HFFc6 (cell line): ENCODE results near the gene APOL6. TPM values are rescaled to one million over a fixed set of nuclear protein-coding genes. Genes with fewer than 3 reads are reported as not detected.
A peak's percentile ranks its signal among the peaks of the same experiment; 100 is the strongest.

ENCODE experiments used
- DNase-seq: peaks from one replicate; pipeline ENCODE4 v3.0.0-alpha.2; 2018
- H3K27ac Mint-ChIP-seq: 2 replicates; pipeline ENCODE4 v1.8.0; 2020; ENCODE audit warnings: mild to moderate bottlenecking, mixed read lengths
- H3K27me3 Mint-ChIP-seq: 2 replicates; pipeline ENCODE4 v1.8.0; 2021; ENCODE audit warnings: mild to moderate bottlenecking, moderate library complexity, mixed read lengths; ENCODE audit not compliant: insufficient read depth
- H3K36me3 Mint-ChIP-seq: 2 replicates; pipeline ENCODE4 v1.8.0; 2021; ENCODE audit warnings: low read depth, mixed read lengths
- H3K4me1 Mint-ChIP-seq: 2 replicates; pipeline ENCODE4 v1.8.0; 2020; ENCODE audit warnings: low read depth, mixed read lengths
- H3K4me3 Mint-ChIP-seq: 2 replicates; pipeline ENCODE4 v1.8.0; 2020; ENCODE audit warnings: mild to moderate bottlenecking, moderate library complexity, mixed read lengths
- H3K9me3 Mint-ChIP-seq: 2 replicates; pipeline ENCODE4 v1.8.0; 2020; ENCODE audit warnings: mild to moderate bottlenecking, mixed read lengths
- CTCF ChIP-seq: fragments of 200-600 bp; sonication (generic); IDR thresholded peaks from 2 replicates; pipeline ENCODE4 v1.5.0; 2021; ENCODE audit warnings: antibody characterized with exemption, mild to moderate bottlenecking
- total RNA-seq, 6 experiments: library from RNA; stranded (reverse); fragmentation: NEBNext Ultra II Directional; extraction: Animal tissue kit (Norgen Biotek cat#: 25700); gene quantifications; 2 replicates in 1 of 6; 3 replicates in 5 of 6; pipeline ENCODE4 v1.2.3, GENCODE V29; 2021

Gene APOL6
- total RNA-seq, 6 experiments from 2014 or later: 1.4 to 3.6 (median 3.4) TPM

GRCh38 chr22:35683560-35683959, 35.3 kb downstream of the APOL6 start:
- DNase-seq: no peak
- H3K4me3 Mint-ChIP-seq: no peak overlapping the region
- peaks cover 1% of the 10 kb centered on the region; the same call in 1 of the 2 replicates for H3K27me3 Mint-ChIP-seq
- TF ChIP-seq CTCF: no peak
- H3K9me3 Mint-ChIP-seq: no peaks in the 10 kb centered on the region
- H3K4me1 Mint-ChIP-seq: peaks cover 32% of the 10 kb centered on the region
- H3K36me3 Mint-ChIP-seq: peaks cover 5% of the 10 kb centered on the region; the same call in 1 of the 2 replicates
- H3K27ac Mint-ChIP-seq: no peak overlapping the region

GRCh38 chr22:35684270-35684700, 36.0 kb downstream of the APOL6 start:
- Mint-ChIP-seq H3K9me3 (no peaks in the 10 kb centered on the region), H3K4me3 (no peak overlapping the region), H3K27ac (no peak overlapping the region; the same call in 1 of the 2 replicates), H3K36me3 (peaks cover 5% of the 10 kb centered on the region; the same call in 1 of the 2 replicates), H3K4me1 (peaks cover 32% of the 10 kb centered on the region), H3K27me3 (peaks cover 1% of the 10 kb centered on the region; the same call in 1 of the 2 replicates)
- peak; percentile 24; the same call in 1 of the 2 replicates for TF ChIP-seq CTCF
- peak; percentile 20 for DNase-seq

DNA sequence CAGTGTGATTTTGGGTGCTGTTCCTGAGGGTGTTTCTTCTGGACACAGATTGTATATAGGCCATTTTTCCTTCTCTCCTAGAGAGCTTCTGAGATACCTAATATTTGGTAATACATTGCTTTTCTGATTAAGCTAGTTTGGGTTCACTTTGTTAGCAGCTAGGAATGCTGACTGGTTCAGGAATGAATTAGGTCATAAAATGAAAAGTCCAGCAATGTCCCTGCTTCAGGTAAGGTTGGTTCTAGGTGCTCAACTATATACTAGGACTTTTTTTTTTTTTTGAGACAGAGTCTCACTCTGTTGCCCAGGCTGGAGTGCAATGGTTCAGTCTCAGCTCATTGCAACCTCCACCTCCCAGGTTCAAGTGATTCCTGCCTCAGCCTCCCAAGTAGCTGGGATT, 36.5 kb downstream of the APOL6 start:
- no peaks in the 10 kb centered on the region for H3K9me3 Mint-ChIP-seq
- H3K4me3 Mint-ChIP-seq: no peak overlapping the region
- H3K27me3 Mint-ChIP-seq: peaks cover 5% of the 10 kb centered on the region; the same call in 1 of the 2 replicates
- no peak overlapping the region for H3K27ac Mint-ChIP-seq
- DNase-seq: no peak
- no peak for TF ChIP-seq CTCF
- H3K36me3 Mint-ChIP-seq: peaks cover 5% of the 10 kb centered on the region; the same call in 1 of the 2 replicates
- peaks cover 31% of the 10 kb centered on the region for H3K4me1 Mint-ChIP-seq

DNA sequence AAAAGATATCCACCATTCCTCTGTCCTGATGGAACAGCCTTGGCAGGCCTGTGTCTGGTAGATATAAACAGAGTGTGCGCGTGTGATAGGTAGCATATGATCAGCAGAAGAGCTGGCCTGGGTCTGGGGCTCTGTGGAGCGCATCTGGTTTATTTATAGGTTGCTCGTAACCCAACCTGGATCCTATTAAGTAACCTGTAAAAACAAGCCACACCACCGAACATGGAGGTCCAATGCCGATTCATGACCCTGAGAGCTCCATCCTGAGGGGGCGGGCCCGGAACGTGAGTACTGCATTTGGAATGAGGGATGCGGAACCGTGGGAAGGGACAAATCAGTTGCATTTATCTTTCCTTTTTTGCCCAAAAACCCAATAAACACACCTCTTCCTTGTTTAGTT, 37.5 kb downstream of the APOL6 start:
- Mint-ChIP-seq H3K36me3 (peaks cover 5% of the 10 kb centered on the region; the same call in 1 of the 2 replicates), H3K4me1 (peaks cover 29% of the 10 kb centered on the region), H3K27ac (no peak overlapping the region), H3K27me3 (peaks cover 5% of the 10 kb centered on the region; the same call in 1 of the 2 replicates), H3K4me3 (no peak overlapping the region; the same call in 1 of the 2 replicates), H3K9me3 (no peaks in the 10 kb centered on the region)
- DNase-seq: no peak
- no peak for TF ChIP-seq CTCF

DNA sequence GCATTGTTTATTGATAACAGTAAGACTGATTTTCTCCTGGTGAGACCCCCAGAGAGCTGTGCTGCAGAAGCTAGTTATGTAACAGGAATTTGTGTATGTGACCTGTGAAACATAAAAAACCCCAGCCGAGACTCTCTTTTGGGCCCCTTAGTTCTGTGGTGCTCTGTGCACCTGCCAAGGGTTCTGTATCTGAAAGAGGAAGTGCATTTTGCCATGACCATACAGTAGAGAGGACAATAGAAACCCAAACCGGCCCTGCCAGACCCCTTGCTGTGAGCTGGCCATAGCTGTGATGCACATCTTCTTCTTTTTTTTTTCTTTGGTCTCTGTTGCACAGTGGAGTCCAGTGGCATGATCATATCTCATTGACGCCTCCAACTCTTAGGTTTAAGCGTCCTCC, 38.1 kb downstream of the APOL6 start:
- H3K4me1 Mint-ChIP-seq: peaks cover 29% of the 10 kb centered on the region
- peaks cover 5% of the 10 kb centered on the region; the same call in 1 of the 2 replicates for H3K27me3 Mint-ChIP-seq
- DNase-seq: no peak
- TF ChIP-seq CTCF: no peak
- no peak overlapping the region for H3K27ac Mint-ChIP-seq
- no peak overlapping the region; the same call in 1 of the 2 replicates for H3K4me3 Mint-ChIP-seq
- H3K9me3 Mint-ChIP-seq: no peaks in the 10 kb centered on the region
- H3K36me3 Mint-ChIP-seq: peaks cover 5% of the 10 kb centered on the region; the same call in 1 of the 2 replicates
